Adrenal gland (tissue), 12 donors: ENCODE results near the gene HOXA13. TPM values are rescaled to one million over a fixed set of nuclear protein-coding genes. Genes with fewer than 3 reads are reported as not detected.
A peak's percentile ranks its signal among the peaks of the same experiment; 100 is the strongest.

Experiments used
- DNase-seq, 7 donors: peaks; one replicate each; pipeline ENCODE4 v3.0.0-alpha.2; 2019 to 2020
- H3K27ac ChIP-seq, 5 donors: fragments of 200-600 bp; sonication (generic) in 4 of 5; 1 replicate in 3 of 5; 2 replicates in 2 of 5; pipeline versions ENCODE4 v1.5.1 to v1.8.0; 2016 to 2020; ENCODE audit warnings: mild to moderate bottlenecking in 1 of 5
- H3K27me3 ChIP-seq: fragments of 200-600 bp; 2 replicates; pipeline ENCODE4 v1.8.0; 2021
- H3K36me3 ChIP-seq, 2 donors: fragments of 200-600 bp; replicated peaks in 1 of 2; 1 replicate in 1 of 2; 2 replicates in 1 of 2; pipeline versions ENCODE4 v1.5.1 to v1.8.0; 2018 to 2022
- H3K4me1 ChIP-seq, 2 donors: fragments of 200-600 bp; replicated peaks in 1 of 2; 1 replicate in 1 of 2; 2 replicates in 1 of 2; pipeline versions ENCODE4 v1.5.1 to v1.8.0; 2018 to 2021
- H3K4me3 ChIP-seq, 4 donors: fragments of 200-600 bp; sonication (generic) in 3 of 4; one replicate each; pipeline ENCODE4 v1.5.1; 2016 to 2018
- H3K9me3 ChIP-seq, 3 donors: fragments of 200-600 bp; sonication (generic) in 1 of 3; replicated peaks in 1 of 3; 1 replicate in 2 of 3; 2 replicates in 1 of 3; pipeline versions ENCODE4 v1.5.1 to v1.8.0; 2016 to 2021
- CTCF ChIP-seq, 6 experiments: fragments of 450-650 bp in 4 of 6; fragments of 200-600 bp in 2 of 6; sonication (generic) in 1 of 6; IDR thresholded peaks; 1 replicate in 5 of 6; 2 replicates in 1 of 6; pipeline versions ENCODE4 v1.5.1 to v1.8.0; 2016 to 2021; ENCODE audit warnings: antibody characterized with exemption in 6 of 6, mild to moderate bottlenecking in 2 of 6, moderate library complexity in 1 of 6
- POLR2A ChIP-seq, 2 donors: fragments of 450-650 bp; IDR thresholded peaks; one replicate each; pipeline ENCODE4 v1.6.1; 2017; ENCODE audit warnings: antibody characterized with exemption in 2 of 2, mild to moderate bottlenecking in 2 of 2, moderate library complexity in 1 of 2
- WGBS, 4 donors: extraction: QIAGEN DNeasy Blood & Tissue Kit in 2 of 4; methylation state at CpG; one replicate each; pipeline versions ENCODE4 v1.1.5 to v1.1.7; 2013 to 2017; 5-methylcytosine and 5-hydroxymethylcytosine counted together
- intact Hi-C, 2 donors: fragments of 100-400 bp; cut with DNase I; formaldehyde crosslinking; loops; one replicate each; pipeline versions ENCODE4 v1.14.1 to v1.15.0; 2022 to 2023
- polyA plus RNA-seq, 3 donors: library from polyadenylated mRNA; stranded (reverse); fragments of 200-250 nt in 2 of 3; fragments of 350-450 nt in 1 of 3; fragmentation: Illumina TruSeq in 1 of 3; extraction: RNeasy Lipid Tissue Mini Kit (QIAGEN cat#74804) in 1 of 3; gene quantifications; one replicate each; pipeline ENCODE4 v1.2.3, GENCODE V29; 2013 to 2014
- total RNA-seq, 9 donors: library from RNA; depleted of rRNA in 4 of 9; stranded (reverse); fragments of >200 nt in 4 of 9; fragments of 120-200 nt in 1 of 9; fragmentation: NEBNext Ultra II Directional in 1 of 9; extraction: Animal tissue kit (Norgen Biotek cat#: 25700) in 1 of 9; gene quantifications; one replicate each; pipeline versions ENCODE4 v1.1.0 to v1.2.4, GENCODE V29; 2013 to 2023
- donor health status: healthy with polysubstance abuse.
- donor health status: Bipolar disorder and iron deficiency.
- donor health status: DM: yes; HTN: yes; CAD: no.
- donor health status: DM: no; HTN: no; CAD: no.
- donor health status: DM: no; HTN: no; CAD: no.
- donor health status: DM: yes; HTN: yes; CAD: no.

HOXA13 gene
- total and polyA plus RNA-seq, 12 donors, result 0.17 to 1.4 (median 0.56) TPM; not detected in 1

GRCh38 chr7:27198871-27199801 lies 755 bp downstream of the HOXA13 start:
- Histone ChIP-seq H3K36me3 (no peaks in the 10 kb centered on the region), H3K27me3 (peaks cover 94% of the 10 kb centered on the region), H3K4me3 (peak overlapping the region in 1 of 4 donors; percentile 54), H3K4me1 (peaks cover 0 to 16% of the 10 kb centered on the region in 2 donors), H3K27ac (no peak overlapping the region), H3K9me3 (no peaks in the 10 kb centered on the region)
- TF ChIP-seq CTCF (IDR thresholded peaks at IDR 0.05) (no peak), POLR2A (IDR thresholded peaks at IDR 0.05) (no peak)
- peak in 3 of 7 donors; percentile 13 to 50 (median 20) for DNase-seq
- 3 to 8% (median 3%) methylated on average over 13 to 91 of the region's 93 CpGs for WGBS, 4 donors
- intact Hi-C loops, result loop anchor here in 1 of 2 donors (10.0 kb wide), 3 partner anchors 726 to 896 kb away; no protein-coding TSS in a partner anchor

- Histone ChIP-seq H3K27ac (no peak overlapping the region), H3K36me3 (no peaks in the 10 kb centered on the region), H3K4me3 (no peak overlapping the region), H3K4me1 (peaks cover 2 to 18% of the 10 kb centered on the region in 2 donors), H3K9me3 (no peaks in the 10 kb centered on the region), H3K27me3 (peaks cover 94% of the 10 kb centered on the region)
- TF ChIP-seq CTCF (IDR thresholded peaks at IDR 0.05) (no peak), POLR2A (IDR thresholded peaks at IDR 0.05) (no peak)
- WGBS, 4 donors, result 17 to 22% (median 19%) methylated on average over 21 to 29 of the region's 29 CpGs
- peak in 2 of 7 donors; percentile 9 to 46 for DNase-seq
- intact Hi-C loops, result loop anchor here in 1 of 2 donors (10.0 kb wide), 3 partner anchors 727 to 897 kb away; no protein-coding TSS in a partner anchor
Observed at GRCh38 chr7:27198138-27198841, 1.6 kb downstream of the HOXA13 start.

GRCh38 chr7:27197137-27198042 lies 2.5 kb downstream of the HOXA13 start:
- WGBS, 4 donors, result 26 to 32% (median 28%) methylated on average over 18 of the region's 18 CpGs
- DNase-seq, result peak in 1 of 7 donors; percentile 13
- Histone ChIP-seq H3K36me3 (no peaks in the 10 kb centered on the region), H3K27me3 (peaks cover 96% of the 10 kb centered on the region), H3K9me3 (no peaks in the 10 kb centered on the region), H3K4me3 (no peak overlapping the region), H3K4me1 (peaks cover 9 to 23% of the 10 kb centered on the region in 2 donors), H3K27ac (no peak overlapping the region)
- intact Hi-C loops, result loop anchor here in 1 of 2 donors (10.0 kb wide), 3 partner anchors 727 to 897 kb away; no protein-coding TSS in a partner anchor
- no peak for TF ChIP-seq POLR2A (IDR thresholded peaks at IDR 0.05)
- no peak for TF ChIP-seq CTCF (IDR thresholded peaks at IDR 0.05)
